Measurements from ENCODE around the gene SLC30A3.

- TF ChIP-seq, protein P1, sequence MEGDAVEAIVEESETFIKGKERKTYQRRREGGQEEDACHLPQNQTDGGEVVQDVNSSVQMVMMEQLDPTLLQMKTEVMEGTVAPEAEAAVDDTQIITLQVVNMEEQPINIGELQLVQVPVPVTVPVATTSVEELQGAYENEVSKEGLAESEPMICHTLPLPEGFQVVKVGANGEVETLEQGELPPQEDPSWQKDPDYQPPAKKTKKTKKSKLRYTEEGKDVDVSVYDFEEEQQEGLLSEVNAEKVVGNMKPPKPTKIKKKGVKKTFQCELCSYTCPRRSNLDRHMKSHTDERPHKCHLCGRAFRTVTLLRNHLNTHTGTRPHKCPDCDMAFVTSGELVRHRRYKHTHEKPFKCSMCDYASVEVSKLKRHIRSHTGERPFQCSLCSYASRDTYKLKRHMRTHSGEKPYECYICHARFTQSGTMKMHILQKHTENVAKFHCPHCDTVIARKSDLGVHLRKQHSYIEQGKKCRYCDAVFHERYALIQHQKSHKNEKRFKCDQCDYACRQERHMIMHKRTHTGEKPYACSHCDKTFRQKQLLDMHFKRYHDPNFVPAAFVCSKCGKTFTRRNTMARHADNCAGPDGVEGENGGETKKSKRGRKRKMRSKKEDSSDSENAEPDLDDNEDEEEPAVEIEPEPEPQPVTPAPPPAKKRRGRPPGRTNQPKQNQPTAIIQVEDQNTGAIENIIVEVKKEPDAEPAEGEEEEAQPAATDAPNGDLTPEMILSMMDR (IDR thresholded peaks at IDR 0.05; ENCODE audit: low read depth, low read length, poor library complexity, severe bottlenecking), result no peak
- no peak for TF ChIP-seq EZH2phosphoT487 (IDR thresholded peaks at IDR 0.05; ENCODE audit: borderline replicate concordance, low read length)
Measured at GRCh38 chr2:27261241-27261925, 1.5 kb downstream of the SLC30A3 start.

All from DOHH2 (cell line).